ENCODE measurements around the gene NRG4.
"Not testable (repeated sequence)": the region's sequence is repeated elsewhere in the genome, so short reads cannot be mapped to it uniquely, and the experiment has no call there.

Gene NRG4

GRCh38 chr15:75928680-75929608 lies 83.3 kb downstream of the NRG4 start:
- in situ Hi-C loops (cut with MboI; ENCODE audit: low sequenced_read_pairs): no loop called here

- in situ Hi-C loops (cut with MboI; ENCODE audit: low sequenced_read_pairs): no loop called here
Observed at GRCh38 chr15:75927601-75928000, 84.6 kb downstream of the NRG4 start.

- in situ Hi-C loops (cut with MboI; ENCODE audit: low sequenced_read_pairs): no loop called here
Observed at GRCh38 chr15:75926931-75927330, 85.3 kb downstream of the NRG4 start.

GRCh38 chr15:75925440-75925839 lies 86.8 kb downstream of the NRG4 start:
- in situ Hi-C loops (cut with MboI; ENCODE audit: low sequenced_read_pairs): no loop called here

- in situ Hi-C loops (cut with MboI; ENCODE audit: low sequenced_read_pairs): no loop called here
Observed at GRCh38 chr15:75924576-75924975, 87.6 kb downstream of the NRG4 start.

GRCh38 chr15:75923756-75924155 lies 88.5 kb downstream of the NRG4 start:
- in situ Hi-C loops (cut with MboI; ENCODE audit: low sequenced_read_pairs): no loop called here

GRCh38 chr15:75921732-75922703 lies 90.2 kb downstream of the NRG4 start:
- in situ Hi-C loops (cut with MboI; ENCODE audit: low sequenced_read_pairs): no loop called here

GRCh38 chr15:75920079-75920478 lies 92.1 kb downstream of the NRG4 start:
- in situ Hi-C loops (cut with MboI; ENCODE audit: low sequenced_read_pairs): no loop called here

GRCh38 chr15:75918135-75918534 lies 94.1 kb downstream of the NRG4 start:
- in situ Hi-C loops (cut with MboI; ENCODE audit: low sequenced_read_pairs): no loop called here

GRCh38 chr15:75916978-75917377 lies 95.2 kb downstream of the NRG4 start:
- in situ Hi-C loops (cut with MboI; ENCODE audit: low sequenced_read_pairs): no loop called here

- in situ Hi-C loops (cut with MboI; ENCODE audit: low sequenced_read_pairs): not testable (repeated sequence)
Observed at GRCh38 chr15:75910355-75910754, 101.9 kb downstream of the NRG4 start.

- in situ Hi-C loops (cut with MboI; ENCODE audit: low sequenced_read_pairs): no loop called here
Observed at GRCh38 chr15:75905231-75905630, 107.0 kb downstream of the NRG4 start.

GRCh38 chr15:75903331-75904239 lies 108.6 kb downstream of the NRG4 start, which contains the start of gene FBXO22:
Gene FBXO22, plus strand, starts transcription at chr15:75903878. Its CDS starts 86 bp downstream, at chr15:75903964.
- in situ Hi-C loops (cut with MboI; ENCODE audit: low sequenced_read_pairs): no loop called here

GRCh38 chr15:75902129-75902557 lies 110.1 kb downstream of the NRG4 start:
- in situ Hi-C loops (cut with MboI; ENCODE audit: low sequenced_read_pairs): no loop called here

- in situ Hi-C loops (cut with MboI; ENCODE audit: low sequenced_read_pairs): no loop called here
Observed at GRCh38 chr15:75900577-75900976, 111.6 kb downstream of the NRG4 start.

- in situ Hi-C loops (cut with MboI; ENCODE audit: low sequenced_read_pairs): no loop called here
Observed at GRCh38 chr15:75895731-75896130, 116.5 kb downstream of the NRG4 start.

GRCh38 chr15:75891895-75892294 lies 120.3 kb downstream of the NRG4 start:
- in situ Hi-C loops (cut with MboI; ENCODE audit: low sequenced_read_pairs): no loop called here
